SU-DHL-6 (cell line): ENCODE results near the gene ARX.

Experiments
- H2AFZ ChIP-seq: fragments of 200-600 bp; sonication (generic); 2 replicates; pipeline ENCODE4 v1.6.1; 2014; ENCODE audit warnings: low read depth, mild to moderate bottlenecking, moderate library complexity, mixed read lengths, antibody characterized with exemption, low read length; ENCODE audit not compliant: severe bottlenecking
- H3F3A ChIP-seq: fragments of 200-600 bp; shearing (Covaris generic); 2 replicates; pipeline ENCODE4 v1.6.0; 2016; ENCODE audit warnings: antibody characterized with exemption, mild to moderate bottlenecking; ENCODE audit not compliant: insufficient read depth
- H3K27ac ChIP-seq: fragments of 200-600 bp; sonication (generic); 2 replicates; pipeline ENCODE4 v1.5.1; 2016; ENCODE audit warnings: low read depth, mild to moderate bottlenecking, low read length, moderate library complexity, mixed read lengths
- H3K27me3 ChIP-seq: fragments of 200-600 bp; sonication (generic), shearing (Covaris generic); 2 replicates; pipeline ENCODE4 v1.6.0; 2014; ENCODE audit warnings: mild to moderate bottlenecking, low read length
- H3K36me3 ChIP-seq: fragments of 200-600 bp; sonication (generic); 2 replicates; pipeline ENCODE4 v1.6.1; 2014; ENCODE audit warnings: mild to moderate bottlenecking, low read length, mixed read lengths
- H3K4me2 ChIP-seq: fragments of 300-600, 200-600 bp; shearing (Covaris generic), sonication (generic); 2 replicates; pipeline ENCODE4 v1.6.0; 2014; ENCODE audit warnings: low read length, low read depth, mild to moderate bottlenecking; ENCODE audit not compliant: poor library complexity, severe bottlenecking
- H3K4me3 ChIP-seq: fragments of 200-600 bp; sonication (generic); 2 replicates; pipeline ENCODE4 v1.5.1; 2014; ENCODE audit warnings: antibody characterized with exemption, low read length, mild to moderate bottlenecking, mixed read lengths; ENCODE audit not compliant: insufficient read depth, poor library complexity, severe bottlenecking
- H3K79me2 ChIP-seq: fragments of 200-600 bp; sonication (generic); 2 replicates; pipeline ENCODE4 v1.6.1; 2014; ENCODE audit warnings: mild to moderate bottlenecking, low read length, moderate library complexity; ENCODE audit not compliant: insufficient read depth
- H3K9ac ChIP-seq: fragments of 200-600 bp; sonication (generic); 2 replicates; pipeline ENCODE4 v1.7.0; 2014; ENCODE audit warnings: mild to moderate bottlenecking, low read length
- H3K9me2 ChIP-seq: fragments of 200-600 bp; sonication (generic); replicated peaks from 2 replicates; pipeline ENCODE4 v1.6.1; 2014; ENCODE audit warnings: low read length; ENCODE audit not compliant: insufficient read depth
- H3K9me3 ChIP-seq: fragments of 200-600 bp; sonication (generic); 2 replicates; pipeline ENCODE4 v1.6.1; 2014; ENCODE audit warnings: low read length, mixed read lengths; ENCODE audit not compliant: insufficient read depth
- H4K20me1 ChIP-seq: fragments of 200-600 bp; sonication (generic); 2 replicates; pipeline ENCODE4 v1.6.1; 2014; ENCODE audit warnings: low read depth, mild to moderate bottlenecking, antibody characterized with exemption, low read length, moderate library complexity, mixed read lengths
- CTCF ChIP-seq: fragments of 200-600 bp; sonication (generic); IDR thresholded peaks from one replicate; pipeline ENCODE4 v1.5.1; 2017; ENCODE audit warnings: antibody characterized with exemption, mild to moderate bottlenecking, low read length, moderate library complexity; ENCODE audit not compliant: insufficient read depth, poor library complexity, severe bottlenecking
- EZH2phosphoT487 ChIP-seq: fragments of 200-600 bp; sonication (generic), shearing (Covaris generic); conservative IDR thresholded peaks from 2 replicates; pipeline ENCODE4 v1.6.1; 2018; ENCODE audit warnings: mild to moderate bottlenecking, antibody characterized with exemption, low read length, moderate library complexity, mixed read lengths

The ARX gene

GRCh38 chrX:25005034-25005381 is 10.8 kb downstream of the ARX start:
- Histone ChIP-seq H3K4me2 (no peak overlapping the region), H3K27me3 (no peaks in the 10 kb centered on the region), H3F3A (no peaks in the 10 kb centered on the region), H2AFZ (no peak overlapping the region), H3K79me2 (no peaks in the 10 kb centered on the region), H3K36me3 (no peaks in the 10 kb centered on the region), H3K9ac (no peak overlapping the region), H3K27ac (no peak overlapping the region), H3K9me2 (no peaks in the 10 kb centered on the region), H3K4me3 (no peak overlapping the region), H4K20me1 (no peaks in the 10 kb centered on the region), H3K9me3 (no peaks in the 10 kb centered on the region)
- no peak for TF ChIP-seq EZH2phosphoT487
- TF ChIP-seq CTCF: no peak

GRCh38 chrX:25004485-25005032 is 11.2 kb downstream of the ARX start:
- H3K79me2 ChIP-seq: no peaks in the 10 kb centered on the region
- TF ChIP-seq EZH2phosphoT487 (no peak), CTCF (no peak)
- no peaks in the 10 kb centered on the region for H3K27me3 ChIP-seq
- no peak overlapping the region for H3K9ac ChIP-seq
- no peaks in the 10 kb centered on the region for H3K9me2 ChIP-seq
- no peak overlapping the region for H3K27ac ChIP-seq
- H3K9me3 ChIP-seq: no peaks in the 10 kb centered on the region
- H2AFZ ChIP-seq: no peak overlapping the region
- H3K36me3 ChIP-seq: no peaks in the 10 kb centered on the region
- H4K20me1 ChIP-seq: no peaks in the 10 kb centered on the region
- no peak overlapping the region for H3K4me2 ChIP-seq
- H3F3A ChIP-seq: no peaks in the 10 kb centered on the region
- H3K4me3 ChIP-seq: no peak overlapping the region

- Histone ChIP-seq H3K4me3 (no peak overlapping the region), H3K36me3 (no peaks in the 10 kb centered on the region), H3K27ac (no peak overlapping the region), H3F3A (no peaks in the 10 kb centered on the region), H3K4me2 (no peak overlapping the region), H3K9ac (no peak overlapping the region), H3K9me3 (no peaks in the 10 kb centered on the region), H3K27me3 (no peaks in the 10 kb centered on the region), H4K20me1 (no peaks in the 10 kb centered on the region), H3K9me2 (no peaks in the 10 kb centered on the region), H2AFZ (no peak overlapping the region), H3K79me2 (no peaks in the 10 kb centered on the region)
- TF ChIP-seq EZH2phosphoT487 (no peak), CTCF (no peak)
Measured at GRCh38 chrX:25004040-25004439, 11.7 kb downstream of the ARX start.
